Measurements from ENCODE around the gene OSBPL8. TPM values are rescaled to one million over a fixed set of nuclear protein-coding genes. Genes with fewer than 3 reads are reported as not detected.

The OSBPL8 gene
- total and polyA plus RNA-seq, 10 of the 15 experiments (the other 5 are each of a cell fraction or from before 2014, with no cell fraction given): 10.4 to 58.0 (median 32.0) TPM

DNA sequence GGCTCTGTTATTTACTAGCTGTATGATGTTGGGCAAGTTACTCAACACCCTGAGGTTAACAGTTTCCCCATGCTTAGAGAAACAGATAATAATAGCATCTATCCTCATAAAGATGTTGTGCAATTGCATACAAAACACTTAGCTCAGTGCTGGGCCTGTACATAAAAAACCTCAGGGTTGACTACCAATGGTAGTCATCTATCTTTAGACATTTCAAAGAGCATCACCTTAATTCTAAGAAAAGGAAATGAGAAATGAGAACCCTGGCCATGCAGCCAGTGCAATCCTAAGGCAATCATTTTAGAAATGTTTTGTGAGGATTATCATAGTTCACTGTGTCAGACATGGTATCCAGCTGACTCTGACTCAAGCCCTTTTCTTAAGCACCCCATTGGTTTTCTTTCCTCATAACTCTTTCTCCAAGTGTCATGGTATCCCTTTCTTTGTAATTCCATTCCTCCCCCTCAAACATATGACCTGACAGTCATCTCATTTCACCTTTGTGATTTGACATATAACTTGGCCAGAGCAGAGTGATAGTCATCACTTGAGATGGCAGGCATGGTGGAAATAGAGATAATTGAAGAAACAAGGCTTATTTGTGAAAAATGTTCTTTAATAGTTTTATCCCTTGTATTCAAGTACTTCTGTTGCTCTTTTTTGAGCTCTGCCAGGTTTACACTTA is 29.5 kb upstream of the OSBPL8 start (continued):
- TF ChIP-seq, protein P1, sequence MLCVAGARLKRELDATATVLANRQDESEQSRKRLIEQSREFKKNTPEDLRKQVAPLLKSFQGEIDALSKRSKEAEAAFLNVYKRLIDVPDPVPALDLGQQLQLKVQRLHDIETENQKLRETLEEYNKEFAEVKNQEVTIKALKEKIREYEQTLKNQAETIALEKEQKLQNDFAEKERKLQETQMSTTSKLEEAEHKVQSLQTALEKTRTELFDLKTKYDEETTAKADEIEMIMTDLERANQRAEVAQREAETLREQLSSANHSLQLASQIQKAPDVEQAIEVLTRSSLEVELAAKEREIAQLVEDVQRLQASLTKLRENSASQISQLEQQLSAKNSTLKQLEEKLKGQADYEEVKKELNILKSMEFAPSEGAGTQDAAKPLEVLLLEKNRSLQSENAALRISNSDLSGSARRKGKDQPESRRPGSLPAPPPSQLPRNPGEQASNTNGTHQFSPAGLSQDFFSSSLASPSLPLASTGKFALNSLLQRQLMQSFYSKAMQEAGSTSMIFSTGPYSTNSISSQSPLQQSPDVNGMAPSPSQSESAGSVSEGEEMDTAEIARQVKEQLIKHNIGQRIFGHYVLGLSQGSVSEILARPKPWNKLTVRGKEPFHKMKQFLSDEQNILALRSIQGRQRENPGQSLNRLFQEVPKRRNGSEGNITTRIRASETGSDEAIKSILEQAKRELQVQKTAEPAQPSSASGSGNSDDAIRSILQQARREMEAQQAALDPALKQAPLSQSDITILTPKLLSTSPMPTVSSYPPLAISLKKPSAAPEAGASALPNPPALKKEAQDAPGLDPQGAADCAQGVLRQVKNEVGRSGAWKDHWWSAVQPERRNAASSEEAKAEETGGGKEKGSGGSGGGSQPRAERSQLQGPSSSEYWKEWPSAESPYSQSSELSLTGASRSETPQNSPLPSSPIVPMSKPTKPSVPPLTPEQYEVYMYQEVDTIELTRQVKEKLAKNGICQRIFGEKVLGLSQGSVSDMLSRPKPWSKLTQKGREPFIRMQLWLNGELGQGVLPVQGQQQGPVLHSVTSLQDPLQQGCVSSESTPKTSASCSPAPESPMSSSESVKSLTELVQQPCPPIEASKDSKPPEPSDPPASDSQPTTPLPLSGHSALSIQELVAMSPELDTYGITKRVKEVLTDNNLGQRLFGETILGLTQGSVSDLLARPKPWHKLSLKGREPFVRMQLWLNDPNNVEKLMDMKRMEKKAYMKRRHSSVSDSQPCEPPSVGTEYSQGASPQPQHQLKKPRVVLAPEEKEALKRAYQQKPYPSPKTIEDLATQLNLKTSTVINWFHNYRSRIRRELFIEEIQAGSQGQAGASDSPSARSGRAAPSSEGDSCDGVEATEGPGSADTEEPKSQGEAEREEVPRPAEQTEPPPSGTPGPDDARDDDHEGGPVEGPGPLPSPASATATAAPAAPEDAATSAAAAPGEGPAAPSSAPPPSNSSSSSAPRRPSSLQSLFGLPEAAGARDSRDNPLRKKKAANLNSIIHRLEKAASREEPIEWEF (IDR thresholded peaks at IDR 0.05; ENCODE audit: insufficient replicate concordance, low read depth, low read length): no peak
- TF ChIP-seq SIN3A (IDR thresholded peaks at IDR 0.05; ENCODE audit: low read depth, low read length) (no peak), RCOR1 (conservative IDR thresholded peaks at IDR 0.05; ENCODE audit: low read depth, low read length) (no peak), SP1 (IDR thresholded peaks at IDR 0.05; ENCODE audit: low read depth, low read length) (no peak), RBBP5 (conservative IDR thresholded peaks at IDR 0.05) (no peak), CEBPZ (IDR thresholded peaks at IDR 0.05; ENCODE audit: low read depth, low read length) (no peak), ZBTB4 (CRISPR knock-in tag; IDR thresholded peaks at IDR 0.05) (no peak), SMAD1 (IDR thresholded peaks at IDR 0.05; ENCODE audit: low read depth, partially characterized antibody) (no peak), TBL1XR1 (IDR thresholded peaks at IDR 0.05; ENCODE audit: low read depth, low read length) (no peak)
- TF ChIP-seq, protein P2, sequence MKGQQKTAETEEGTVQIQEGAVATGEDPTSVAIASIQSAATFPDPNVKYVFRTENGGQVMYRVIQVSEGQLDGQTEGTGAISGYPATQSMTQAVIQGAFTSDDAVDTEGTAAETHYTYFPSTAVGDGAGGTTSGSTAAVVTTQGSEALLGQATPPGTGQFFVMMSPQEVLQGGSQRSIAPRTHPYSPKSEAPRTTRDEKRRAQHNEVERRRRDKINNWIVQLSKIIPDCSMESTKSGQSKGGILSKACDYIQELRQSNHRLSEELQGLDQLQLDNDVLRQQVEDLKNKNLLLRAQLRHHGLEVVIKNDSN (IDR thresholded peaks at IDR 0.05; ENCODE audit: borderline replicate concordance, extremely low read length, insufficient read depth, low read depth, low read length): no peak

All from GM12878 (cell line).